GM23338 (cell line): Measurements from ENCODE around the gene MAP4K4. TPM values are rescaled to one million over a fixed set of nuclear protein-coding genes. Genes with fewer than 3 reads are reported as not detected.

Experiments
- ATAC-seq: fragments of 200-7000 bp; cut with Tn5 transposase; 3 replicates; pipeline ENCODE4 v1.9.1; 2020
- DNase-seq: peaks from one replicate; pipeline ENCODE4 v3.0.0-alpha.2; 2015; ENCODE audit warnings: low spot score
- H2AFZ ChIP-seq: fragments of 200-600 bp; sonication (generic); 2 replicates; pipeline ENCODE4 v1.8.0; 2016; ENCODE audit warnings: antibody characterized with exemption, mild to moderate bottlenecking, moderate library complexity
- H3F3A ChIP-seq: fragments of 200-600 bp; sonication (generic); replicated peaks from 2 replicates; pipeline ENCODE4 v1.8.0; 2017; ENCODE audit warnings: antibody characterized with exemption, mixed run types, low read depth
- H3K27ac ChIP-seq: fragments of 200-600 bp; sonication (generic); 2 replicates; pipeline ENCODE4 v1.6.1; 2016; ENCODE audit warnings: low read depth
- H3K27me3 ChIP-seq: fragments of 200-600 bp; sonication (generic); 2 replicates; pipeline ENCODE4 v1.8.0; 2016; ENCODE audit warnings: mild to moderate bottlenecking, mixed run types, moderate library complexity; ENCODE audit not compliant: insufficient read depth
- H3K36me3 ChIP-seq: fragments of 200-600 bp; sonication (generic); 2 replicates; pipeline ENCODE4 v1.8.0; 2016; ENCODE audit warnings: mild to moderate bottlenecking; ENCODE audit not compliant: insufficient read depth
- H3K4me1 ChIP-seq: fragments of 200-600 bp; sonication (generic); 2 replicates; pipeline ENCODE4 v1.8.0; 2016; ENCODE audit warnings: mild to moderate bottlenecking, moderate library complexity; ENCODE audit not compliant: insufficient read depth
- H3K4me2 ChIP-seq: fragments of 200-600 bp; sonication (generic); 2 replicates; pipeline ENCODE4 v1.7.1; 2017; ENCODE audit warnings: mixed run types
- H3K4me3 ChIP-seq: fragments of 200-600 bp; sonication (generic); 2 replicates; pipeline ENCODE4 v1.6.1; 2016; ENCODE audit warnings: mixed run types
- H3K79me2 ChIP-seq: fragments of 200-600 bp; sonication (generic); replicated peaks from 2 replicates; pipeline ENCODE4 v1.8.0; 2017; ENCODE audit warnings: mild to moderate bottlenecking; ENCODE audit not compliant: insufficient read depth
- H3K9me2 ChIP-seq: fragments of 200-600 bp; sonication (generic); 2 replicates; pipeline ENCODE4 v1.8.0; 2017; ENCODE audit not compliant: insufficient read depth
- H4K20me1 ChIP-seq: fragments of 200-600 bp; sonication (generic); replicated peaks from 2 replicates; pipeline ENCODE4 v1.8.0; 2017; ENCODE audit warnings: mild to moderate bottlenecking; ENCODE audit not compliant: insufficient read depth
- H3K27ac Mint-ChIP-seq: 2 replicates; pipeline ENCODE4 v1.8.0; 2020; ENCODE audit warnings: inconsistent platforms, mild to moderate bottlenecking, moderate library complexity, mixed read lengths
- H3K27me3 Mint-ChIP-seq: 3 replicates; pipeline ENCODE4 v1.8.0; 2022; ENCODE audit warnings: low read depth, mild to moderate bottlenecking, moderate library complexity, mixed read lengths, inconsistent platforms; ENCODE audit not compliant: insufficient read depth, poor library complexity
- H3K36me3 Mint-ChIP-seq: 3 replicates; pipeline ENCODE4 v1.8.0; 2021; ENCODE audit warnings: low read depth, mild to moderate bottlenecking, inconsistent platforms, moderate library complexity, mixed read lengths
- H3K4me1 Mint-ChIP-seq: 3 replicates; pipeline ENCODE4 v1.8.0; 2020; ENCODE audit warnings: mild to moderate bottlenecking, inconsistent platforms, mixed read lengths
- H3K4me3 Mint-ChIP-seq: 3 replicates; pipeline ENCODE4 v1.8.0; 2021; ENCODE audit warnings: moderate library complexity, mild to moderate bottlenecking, inconsistent platforms, mixed read lengths
- H3K9me3 Mint-ChIP-seq: 3 replicates; pipeline ENCODE4 v1.8.0; 2020; ENCODE audit warnings: moderate library complexity, mild to moderate bottlenecking, inconsistent platforms, mixed read lengths
- CREB1 ChIP-seq: fragments of 250-450 bp; sonication (Bioruptor Pico); IDR thresholded peaks from 2 replicates; pipeline ENCODE4 v1.5.0; 2020; ENCODE audit warnings: low read depth, mild to moderate bottlenecking, moderate library complexity
- CTCF ChIP-seq, 2 experiments: fragments of 200-600 bp in 1 of 2; sonication (generic) in 1 of 2; conservative IDR thresholded peaks; 2 replicates each; pipeline versions ENCODE4 v1.5.1 to v1.6.1; 2016 to 2017; ENCODE audit warnings: antibody characterized with exemption in 2 of 2, low read depth in 2 of 2, mild to moderate bottlenecking in 2 of 2, moderate library complexity in 1 of 2
- ETS1 ChIP-seq: IDR thresholded peaks from 2 replicates; pipeline ENCODE4 v1.6.1; 2016; ENCODE audit warnings: antibody characterized with exemption
- EZH2 ChIP-seq: fragments of 200-600 bp; sonication (generic); IDR thresholded peaks from one replicate; pipeline ENCODE4 v1.8.0; 2017; ENCODE audit warnings: antibody characterized with exemption, mild to moderate bottlenecking, low read depth; ENCODE audit not compliant: unreplicated experiment
- EZH2phosphoT487 ChIP-seq: fragments of 200-600 bp; sonication (generic); IDR thresholded peaks from one replicate; pipeline ENCODE4 v1.8.1; 2018; ENCODE audit warnings: antibody characterized with exemption; ENCODE audit not compliant: unreplicated experiment
- POLR2AphosphoS5 ChIP-seq: IDR thresholded peaks from 2 replicates; pipeline ENCODE4 v1.6.1; 2016; ENCODE audit warnings: antibody characterized with exemption, low read depth
- REST ChIP-seq: IDR thresholded peaks from one replicate; pipeline ENCODE4 v1.6.1; 2018; ENCODE audit warnings: antibody characterized with exemption; ENCODE audit not compliant: unreplicated experiment
- STAT1 ChIP-seq: IDR thresholded peaks from one replicate; pipeline ENCODE4 v1.6.1; 2016; ENCODE audit warnings: antibody characterized with exemption; ENCODE audit not compliant: unreplicated experiment
- ZNF114 ChIP-seq: fragments of 250-450 bp; sonication (Bioruptor Pico); IDR thresholded peaks from 2 replicates; pipeline ENCODE4 v1.5.0; 2020; ENCODE audit warnings: mild to moderate bottlenecking, moderate library complexity
- ZNF331 ChIP-seq: fragments of 250-450 bp; sonication (Bioruptor Pico); IDR thresholded peaks from 2 replicates; pipeline ENCODE4 v1.5.0; 2020; ENCODE audit warnings: low read depth, mild to moderate bottlenecking, moderate library complexity
- polyA plus RNA-seq: library from polyadenylated mRNA; unstranded; fragments of >200 nt; fragmentation: Nextera tagmentation; extraction: Ambion mirVana; gene quantifications from 2 replicates; pipeline ENCODE4 v1.2.1, GENCODE V29; 2016
- total RNA-seq: library from RNA; depleted of rRNA; stranded (reverse); fragments of >200 nt; shearing (Covaris generic); gene quantifications from 2 replicates; pipeline ENCODE4 v1.2.3, GENCODE V29; 2014
- TF ChIP-seq, protein P1 (sequence below): fragments of 250-450 bp; sonication (Bioruptor Pico); IDR thresholded peaks from 2 replicates; pipeline ENCODE4 v1.5.0; 2020; ENCODE audit warnings: mild to moderate bottlenecking, moderate library complexity

The MAP4K4 gene
- total and polyA plus RNA-seq, 2 experiments from 2014 or later, result 34.6 to 99.2 TPM

GRCh38 chr2:101803128-101803527 is 105.6 kb downstream of the MAP4K4 start:
- no peaks in the 10 kb centered on the region for H3K9me3 Mint-ChIP-seq
- no peak overlapping the region for H3K4me3 ChIP-seq
- H3K4me2 ChIP-seq, result no peak overlapping the region
- peaks cover 2% of the 10 kb centered on the region for H3K27me3 Mint-ChIP-seq
- H3K4me3 Mint-ChIP-seq, result no peak overlapping the region
- H3K4me1 ChIP-seq, result peaks cover 45% of the 10 kb centered on the region
- H3K9me2 ChIP-seq, result no peaks in the 10 kb centered on the region
- no peak overlapping the region for H3K27ac ChIP-seq
- no peaks in the 10 kb centered on the region; the same call in 1 of the 2 replicates for H3F3A ChIP-seq
- peaks cover 94% of the 10 kb centered on the region for H3K79me2 ChIP-seq
- H3K4me1 Mint-ChIP-seq, result peaks cover 53% of the 10 kb centered on the region
- no peaks in the 10 kb centered on the region for H3K36me3 ChIP-seq
- ATAC-seq (no peak), DNase-seq (no peak)
- peak overlapping the region; percentile 7; the same call in 1 of the 2 replicates for H3K27ac Mint-ChIP-seq
- H3K36me3 Mint-ChIP-seq, result no peaks in the 10 kb centered on the region; the same call in 2 of the 3 replicates
- no peaks in the 10 kb centered on the region for H3K27me3 ChIP-seq
- TF ChIP-seq EZH2, result no peak
- no peak for TF ChIP-seq CREB1 (CRISPR knock-in tag)
- TF ChIP-seq, protein P1, sequence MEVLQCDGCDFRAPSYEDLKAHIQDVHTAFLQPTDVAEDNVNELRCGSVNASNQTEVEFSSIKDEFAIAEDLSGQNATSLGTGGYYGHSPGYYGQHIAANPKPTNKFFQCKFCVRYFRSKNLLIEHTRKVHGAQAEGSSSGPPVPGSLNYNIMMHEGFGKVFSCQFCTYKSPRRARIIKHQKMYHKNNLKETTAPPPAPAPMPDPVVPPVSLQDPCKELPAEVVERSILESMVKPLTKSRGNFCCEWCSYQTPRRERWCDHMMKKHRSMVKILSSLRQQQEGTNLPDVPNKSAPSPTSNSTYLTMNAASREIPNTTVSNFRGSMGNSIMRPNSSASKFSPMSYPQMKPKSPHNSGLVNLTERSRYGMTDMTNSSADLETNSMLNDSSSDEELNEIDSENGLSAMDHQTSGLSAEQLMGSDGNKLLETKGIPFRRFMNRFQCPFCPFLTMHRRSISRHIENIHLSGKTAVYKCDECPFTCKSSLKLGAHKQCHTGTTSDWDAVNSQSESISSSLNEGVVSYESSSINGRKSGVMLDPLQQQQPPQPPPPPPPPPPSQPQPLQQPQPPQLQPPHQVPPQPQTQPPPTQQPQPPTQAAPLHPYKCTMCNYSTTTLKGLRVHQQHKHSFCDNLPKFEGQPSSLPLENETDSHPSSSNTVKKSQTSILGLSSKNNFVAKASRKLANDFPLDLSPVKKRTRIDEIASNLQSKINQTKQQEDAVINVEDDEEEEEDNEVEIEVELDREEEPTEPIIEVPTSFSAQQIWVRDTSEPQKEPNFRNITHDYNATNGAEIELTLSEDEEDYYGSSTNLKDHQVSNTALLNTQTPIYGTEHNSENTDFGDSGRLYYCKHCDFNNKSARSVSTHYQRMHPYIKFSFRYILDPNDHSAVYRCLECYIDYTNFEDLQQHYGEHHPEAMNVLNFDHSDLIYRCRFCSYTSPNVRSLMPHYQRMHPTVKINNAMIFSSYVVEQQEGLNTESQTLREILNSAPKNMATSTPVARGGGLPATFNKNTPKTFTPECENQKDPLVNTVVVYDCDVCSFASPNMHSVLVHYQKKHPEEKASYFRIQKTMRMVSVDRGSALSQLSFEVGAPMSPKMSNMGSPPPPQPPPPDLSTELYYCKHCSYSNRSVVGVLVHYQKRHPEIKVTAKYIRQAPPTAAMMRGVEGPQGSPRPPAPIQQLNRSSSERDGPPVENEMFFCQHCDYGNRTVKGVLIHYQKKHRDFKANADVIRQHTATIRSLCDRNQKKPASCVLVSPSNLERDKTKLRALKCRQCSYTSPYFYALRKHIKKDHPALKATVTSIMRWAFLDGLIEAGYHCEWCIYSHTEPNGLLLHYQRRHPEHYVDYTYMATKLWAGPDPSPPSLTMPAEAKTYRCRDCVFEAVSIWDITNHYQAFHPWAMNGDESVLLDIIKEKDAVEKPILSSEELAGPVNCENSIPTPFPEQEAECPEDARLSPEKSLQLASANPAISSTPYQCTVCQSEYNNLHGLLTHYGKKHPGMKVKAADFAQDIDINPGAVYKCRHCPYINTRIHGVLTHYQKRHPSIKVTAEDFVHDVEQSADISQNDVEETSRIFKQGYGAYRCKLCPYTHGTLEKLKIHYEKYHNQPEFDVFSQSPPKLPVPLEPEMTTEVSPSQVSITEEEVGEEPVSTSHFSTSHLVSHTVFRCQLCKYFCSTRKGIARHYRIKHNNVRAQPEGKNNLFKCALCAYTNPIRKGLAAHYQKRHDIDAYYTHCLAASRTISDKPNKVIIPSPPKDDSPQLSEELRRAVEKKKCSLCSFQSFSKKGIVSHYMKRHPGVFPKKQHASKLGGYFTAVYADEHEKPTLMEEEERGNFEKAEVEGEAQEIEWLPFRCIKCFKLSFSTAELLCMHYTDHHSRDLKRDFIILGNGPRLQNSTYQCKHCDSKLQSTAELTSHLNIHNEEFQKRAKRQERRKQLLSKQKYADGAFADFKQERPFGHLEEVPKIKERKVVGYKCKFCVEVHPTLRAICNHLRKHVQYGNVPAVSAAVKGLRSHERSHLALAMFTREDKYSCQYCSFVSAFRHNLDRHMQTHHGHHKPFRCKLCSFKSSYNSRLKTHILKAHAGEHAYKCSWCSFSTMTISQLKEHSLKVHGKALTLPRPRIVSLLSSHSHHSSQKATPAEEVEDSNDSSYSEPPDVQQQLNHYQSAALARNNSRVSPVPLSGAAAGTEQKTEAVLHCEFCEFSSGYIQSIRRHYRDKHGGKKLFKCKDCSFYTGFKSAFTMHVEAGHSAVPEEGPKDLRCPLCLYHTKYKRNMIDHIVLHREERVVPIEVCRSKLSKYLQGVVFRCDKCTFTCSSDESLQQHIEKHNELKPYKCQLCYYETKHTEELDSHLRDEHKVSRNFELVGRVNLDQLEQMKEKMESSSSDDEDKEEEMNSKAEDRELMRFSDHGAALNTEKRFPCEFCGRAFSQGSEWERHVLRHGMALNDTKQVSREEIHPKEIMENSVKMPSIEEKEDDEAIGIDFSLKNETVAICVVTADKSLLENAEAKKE, result no peak
- no peak for TF ChIP-seq POLR2AphosphoS5
- TF ChIP-seq STAT1, result no peak
- TF ChIP-seq ETS1, result no peak
- no peak for TF ChIP-seq CTCF (conservative IDR thresholded peaks at IDR 0.05; ENCODE audit: low read depth in 2 of 2)
- no peak for TF ChIP-seq ZNF114 (CRISPR knock-in tag)
- no peak for TF ChIP-seq EZH2phosphoT487
- TF ChIP-seq ZNF331 (CRISPR knock-in tag), result no peak
- no peak for TF ChIP-seq REST
- no peak overlapping the region for H2AFZ ChIP-seq
- peaks cover 4% of the 10 kb centered on the region; the same call in 1 of the 2 replicates for H4K20me1 ChIP-seq
